Nephron (organoid): ENCODE data around the gene BTBD7.

ENCODE experiments used
- H3K27ac Mint-ChIP-seq, 3 experiments: 2 replicates each; pipeline ENCODE4 v1.8.0; 2020; ENCODE audit warnings: mixed read lengths in 3 of 3, mild to moderate bottlenecking in 2 of 3, moderate library complexity in 1 of 3
- H3K27me3 Mint-ChIP-seq: 2 replicates; pipeline ENCODE4 v1.8.0; 2021; ENCODE audit warnings: low read depth, mild to moderate bottlenecking, moderate library complexity, mixed read lengths
- H3K36me3 Mint-ChIP-seq: 2 replicates; pipeline ENCODE4 v1.8.0; 2020; ENCODE audit warnings: low read depth, mixed read lengths
- H3K4me1 Mint-ChIP-seq: 2 replicates; pipeline ENCODE4 v1.8.0; 2020; ENCODE audit warnings: mixed read lengths
- H3K4me3 Mint-ChIP-seq, 3 experiments: 2 replicates each; pipeline ENCODE4 v1.8.0; 2020; ENCODE audit warnings: mild to moderate bottlenecking in 3 of 3, mixed read lengths in 3 of 3, moderate library complexity in 2 of 3
- H3K9me3 Mint-ChIP-seq: 2 replicates; pipeline ENCODE4 v1.8.0; 2020; ENCODE audit warnings: mixed read lengths
- CTCF ChIP-seq, 3 experiments: fragments of 200-600 bp; sonication (generic); IDR thresholded peaks; one replicate each; pipeline ENCODE4 v1.5.0; 2021; ENCODE audit warnings: antibody characterized with exemption in 3 of 3; ENCODE audit not compliant: unreplicated experiment in 3 of 3

BTBD7 gene

GRCh38 chr14:93331728-93332396 lies 974 bp downstream of the BTBD7 start:
- Mint-ChIP-seq H3K36me3 (peaks cover 12% of the 10 kb centered on the region), H3K27ac (peak overlapping the region; percentile 83 to 96 (median 90)), H3K9me3 (no peaks in the 10 kb centered on the region), H3K4me3 (peak overlapping the region; percentile 94 to 98 (median 95)), H3K4me1 (peaks cover 39% of the 10 kb centered on the region), H3K27me3 (no peaks in the 10 kb centered on the region)
- TF ChIP-seq CTCF (IDR thresholded peaks at IDR 0.05; ENCODE audit: unreplicated experiment in 3 of 3) = no peak

- H3K9me3 Mint-ChIP-seq = no peaks in the 10 kb centered on the region
- no peak for TF ChIP-seq CTCF (IDR thresholded peaks at IDR 0.05; ENCODE audit: unreplicated experiment in 3 of 3)
Observed at GRCh38 chr14:93331002-93331727, 1.7 kb downstream of the BTBD7 start.

DNA sequence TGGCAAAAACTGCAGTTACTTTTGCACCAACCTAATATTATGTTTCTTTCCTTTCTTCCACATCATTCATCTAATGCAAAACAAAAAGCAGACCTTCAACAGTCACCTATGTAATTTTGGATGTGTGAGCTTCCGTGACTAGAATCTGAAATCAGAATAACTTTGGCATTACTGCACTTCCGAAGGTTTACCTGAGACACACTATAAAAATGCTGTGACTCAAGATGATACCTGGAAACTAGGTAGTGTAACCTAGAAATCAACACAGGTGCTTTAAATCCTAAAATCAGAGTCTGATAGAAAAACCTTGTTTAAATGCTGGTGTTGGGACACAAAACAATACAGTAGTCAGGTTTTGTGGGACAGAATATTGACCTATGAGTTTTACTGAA lies 2.2 kb downstream of the BTBD7 start:
- no peak for TF ChIP-seq CTCF (IDR thresholded peaks at IDR 0.05; ENCODE audit: unreplicated experiment in 3 of 3)
- Mint-ChIP-seq H3K27ac (peak overlapping the region; percentile 83 to 96 (median 90)), H3K4me3 (peak overlapping the region; percentile 94 to 98 (median 95)), H3K9me3 (no peaks in the 10 kb centered on the region), H3K4me1 (peaks cover 39% of the 10 kb centered on the region), H3K27me3 (no peaks in the 10 kb centered on the region), H3K36me3 (peaks cover 11% of the 10 kb centered on the region)

More at GRCh38 chr14:93331002-93331727, 1.7 kb downstream of the BTBD7 start:
- peaks cover 12% of the 10 kb centered on the region for H3K36me3 Mint-ChIP-seq
- no peaks in the 10 kb centered on the region for H3K27me3 Mint-ChIP-seq
- peaks cover 39% of the 10 kb centered on the region for H3K4me1 Mint-ChIP-seq
- peak overlapping the region; percentile 94 to 98 (median 95) for H3K4me3 Mint-ChIP-seq
- H3K27ac Mint-ChIP-seq = peak overlapping the region; percentile 83 to 96 (median 90)

- peaks cover 7% of the 10 kb centered on the region for H3K36me3 Mint-ChIP-seq
- H3K4me1 Mint-ChIP-seq = peaks cover 39% of the 10 kb centered on the region
- peak overlapping the region; percentile 64 to 98 (median 94) for H3K4me3 Mint-ChIP-seq
- peak overlapping the region; percentile 36 to 90 (median 83) for H3K27ac Mint-ChIP-seq
- TF ChIP-seq CTCF (IDR thresholded peaks at IDR 0.05; ENCODE audit: unreplicated experiment in 3 of 3) = no peak
- no peaks in the 10 kb centered on the region for H3K27me3 Mint-ChIP-seq
- H3K9me3 Mint-ChIP-seq = no peaks in the 10 kb centered on the region
Observed at GRCh38 chr14:93329965-93330608, 2.7 kb downstream of the BTBD7 start.

DNA sequence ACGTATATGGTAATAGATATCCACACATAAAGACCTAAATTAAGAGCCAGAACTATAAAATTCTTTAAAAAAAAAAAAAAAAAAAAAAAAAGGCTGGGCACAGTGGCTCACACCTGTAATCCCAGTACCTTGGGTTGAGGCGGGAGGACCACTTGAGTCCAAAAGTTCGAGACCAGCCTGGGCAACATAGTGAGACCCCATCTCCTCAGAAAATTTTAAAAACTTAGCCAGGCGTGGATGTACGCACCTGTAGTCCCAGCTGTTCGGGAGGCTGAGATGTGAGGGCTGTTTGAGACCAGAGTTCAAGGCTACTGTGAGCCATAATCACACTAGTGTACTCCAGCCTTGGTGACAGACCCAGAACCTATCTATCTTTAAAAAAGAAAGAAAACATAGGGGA lies 4.3 kb downstream of the BTBD7 start:
- H3K4me3 Mint-ChIP-seq = no peak overlapping the region
- no peaks in the 10 kb centered on the region for H3K9me3 Mint-ChIP-seq
- no peak for TF ChIP-seq CTCF (IDR thresholded peaks at IDR 0.05; ENCODE audit: unreplicated experiment in 3 of 3)
- H3K27me3 Mint-ChIP-seq = no peaks in the 10 kb centered on the region
- H3K27ac Mint-ChIP-seq = peak overlapping the region in 1 of 3 experiments; percentile 58
- H3K36me3 Mint-ChIP-seq = peaks cover 17% of the 10 kb centered on the region
- peaks cover 33% of the 10 kb centered on the region for H3K4me1 Mint-ChIP-seq
